IMR-90 (cell line): ENCODE data around the gene CROCC2. TPM values are rescaled to one million over a fixed set of nuclear protein-coding genes. Genes with fewer than 3 reads are reported as not detected.

Experiments
- ATAC-seq: fragments of 200-7000 bp; cut with Tn5 transposase; 2 replicates; pipeline ENCODE4 v1.9.1; 2020; ENCODE audit warnings: low read depth, mild to moderate bottlenecking, moderate library complexity
- BruUV-seq: library from RNA; stranded (reverse); fragments of 400-500 nt; replicated peaks from 2 replicates; lab custom pipeline; 2021; lab: Mats Ljungman, UMichigan
- CTCF ChIA-PET: fragments of 300-600 bp; formaldehyde crosslinking; extraction: SDS; loops from one replicate; lab custom pipeline; 2021; ENCODE audit warnings: antibody characterized with exemption; lab: Yijun Ruan, JAX
- POLR2A ChIA-PET: fragments of 300-600 bp; sonication (Branson Sonifier 250); formaldehyde crosslinking; loops from one replicate; lab custom pipeline; 2022; ENCODE audit warnings: antibody characterized with exemption; ENCODE audit not compliant: unreplicated experiment; lab: Charles Lee
- DNase-seq: peaks from one replicate; pipeline ENCODE4 v3.0.0; 2013
- H2AFZ ChIP-seq: replicated peaks from 2 replicates; pipeline ENCODE3; 2013; ENCODE audit warnings: low read length, mild to moderate bottlenecking; ENCODE audit not compliant: poor library complexity
- H2AK5ac ChIP-seq: 2 replicates; pipeline ENCODE4 v1.6.1; 2013; ENCODE audit warnings: low read depth, low read length, inconsistent platforms
- H2AK9ac ChIP-seq: replicated peaks from 2 replicates; pipeline ENCODE3; 2013; ENCODE audit warnings: mild to moderate bottlenecking, low read depth, low read length, moderate library complexity; ENCODE audit not compliant: poor library complexity
- H2BK120ac ChIP-seq: 2 replicates; pipeline ENCODE4 v1.6.1; 2013; ENCODE audit warnings: low read depth, low read length, inconsistent platforms
- H2BK15ac ChIP-seq: 3 replicates; pipeline ENCODE4 v1.6.1; 2013; ENCODE audit warnings: low read depth, low read length, inconsistent platforms
- H2BK20ac ChIP-seq: 2 replicates; pipeline ENCODE4 v1.6.1; 2013; ENCODE audit warnings: low read depth, mild to moderate bottlenecking, inconsistent platforms, low read length, moderate library complexity
- H2BK5ac ChIP-seq: 2 replicates; pipeline ENCODE4 v1.6.1; 2013; ENCODE audit warnings: mild to moderate bottlenecking, low read depth, low read length, inconsistent platforms; ENCODE audit not compliant: poor library complexity, severe bottlenecking
- H3K14ac ChIP-seq: replicated peaks from 2 replicates; pipeline ENCODE4 v1.6.1; 2013; ENCODE audit warnings: low read depth, low read length, inconsistent platforms
- H3K18ac ChIP-seq: 2 replicates; pipeline ENCODE4 v1.6.1; 2013; ENCODE audit warnings: low read depth, low read length, control low read depth
- H3K23ac ChIP-seq: 2 replicates; pipeline ENCODE4 v1.6.1; 2013; ENCODE audit warnings: low read depth, low read length, inconsistent platforms
- H3K27ac ChIP-seq: 2 replicates; pipeline ENCODE4 v1.5.1; 2013; ENCODE audit warnings: mild to moderate bottlenecking, control low read depth, low read length; ENCODE audit not compliant: insufficient read depth
- H3K27me3 ChIP-seq: 2 replicates; pipeline ENCODE4 v1.6.1; 2013; ENCODE audit warnings: low read length; ENCODE audit not compliant: control insufficient read depth, insufficient read depth
- H3K36me3 ChIP-seq: 2 replicates; pipeline ENCODE4 v1.6.1; 2013; ENCODE audit warnings: low read length, mixed read lengths; ENCODE audit not compliant: control insufficient read depth, insufficient read depth
- H3K4ac ChIP-seq: 2 replicates; pipeline ENCODE4 v1.6.1; 2013; ENCODE audit warnings: low read depth, low read length, inconsistent platforms
- H3K4me1 ChIP-seq: 2 replicates; pipeline ENCODE4 v1.6.1; 2013; ENCODE audit warnings: low read length, mixed read lengths; ENCODE audit not compliant: control insufficient read depth, insufficient read depth
- H3K4me2 ChIP-seq: 2 replicates; pipeline ENCODE4 v1.6.1; 2013; ENCODE audit warnings: low read depth, mild to moderate bottlenecking, control low read depth, low read length, moderate library complexity
- H3K4me3 ChIP-seq: 2 replicates; pipeline ENCODE4 v1.5.1; 2013; ENCODE audit warnings: low read depth, mild to moderate bottlenecking, control low read depth, low read length, moderate library complexity; ENCODE audit not compliant: insufficient read depth
- H3K56ac ChIP-seq: 2 replicates; pipeline ENCODE4 v1.6.1; 2013; ENCODE audit warnings: low read length, inconsistent platforms; ENCODE audit not compliant: insufficient read depth; ENCODE audit errors: extremely low read depth
- H3K79me1 ChIP-seq, 2 experiments: 2 replicates each; pipeline ENCODE4 v1.6.1; 2013; ENCODE audit warnings: low read length in 2 of 2, inconsistent platforms in 1 of 2, low read depth in 1 of 2
- H3K9ac ChIP-seq: 2 replicates; pipeline ENCODE4 v1.6.1; 2013; ENCODE audit warnings: low read depth, low read length, control low read depth
- H3K9me1 ChIP-seq: 2 replicates; pipeline ENCODE4 v1.6.1; 2013; ENCODE audit warnings: low read length, inconsistent platforms; ENCODE audit not compliant: insufficient read depth
- H3K9me3 ChIP-seq: 2 replicates; pipeline ENCODE4 v1.6.1; 2013; ENCODE audit warnings: low read length; ENCODE audit not compliant: control insufficient read depth, insufficient read depth
- H4K20me1 ChIP-seq: 2 replicates; pipeline ENCODE4 v1.6.1; 2013; ENCODE audit warnings: low read length, inconsistent platforms; ENCODE audit not compliant: insufficient read depth
- H4K5ac ChIP-seq: 2 replicates; pipeline ENCODE4 v1.6.1; 2013; ENCODE audit warnings: mild to moderate bottlenecking, low read depth, low read length, control low read depth
- H4K8ac ChIP-seq, 2 experiments: 2 replicates each; pipeline ENCODE4 v1.6.1; 2013; ENCODE audit warnings: low read depth in 2 of 2, low read length in 2 of 2, control low read depth in 1 of 2, inconsistent platforms in 1 of 2
- H4K91ac ChIP-seq: 2 replicates; pipeline ENCODE4 v1.6.1; 2013; ENCODE audit warnings: low read depth, low read length, inconsistent platforms; ENCODE audit not compliant: insufficient read depth
- BHLHE40 ChIP-seq: fragments of 150-350 bp; IDR thresholded peaks from 2 replicates; pipeline ENCODE4 v1.6.1; 2016; ENCODE audit warnings: mild to moderate bottlenecking, low read depth, low read length
- ELK1 ChIP-seq: fragments of 150-350 bp; IDR thresholded peaks from 2 replicates; pipeline ENCODE4 v1.6.1; 2016; ENCODE audit warnings: low read depth, mild to moderate bottlenecking, low read length, moderate library complexity, borderline replicate concordance
- MAFK ChIP-seq: IDR thresholded peaks from 2 replicates; pipeline ENCODE4 v1.6.1; 2012; ENCODE audit warnings: low read depth, low read length, improper control_type of control experiment
- MAZ ChIP-seq: IDR thresholded peaks from 2 replicates; pipeline ENCODE4 v1.6.1; 2012; ENCODE audit warnings: low read depth, mild to moderate bottlenecking, low read length, improper control_type of control experiment, moderate library complexity, borderline replicate concordance
- MXI1 ChIP-seq: IDR thresholded peaks from 2 replicates; pipeline ENCODE4 v1.6.1; 2012; ENCODE audit warnings: low read depth, mild to moderate bottlenecking, low read length, moderate library complexity, borderline replicate concordance
- NFE2L2 ChIP-seq: fragments of 150-350 bp; IDR thresholded peaks from 2 replicates; pipeline ENCODE4 v1.6.1; 2016; ENCODE audit warnings: low read depth, mild to moderate bottlenecking, low read length
- POLR2A ChIP-seq: IDR thresholded peaks from 2 replicates; pipeline ENCODE4 v1.6.1; 2012; ENCODE audit warnings: mild to moderate bottlenecking, low read depth, low read length
- RAD21 ChIP-seq: IDR thresholded peaks from 2 replicates; pipeline ENCODE4 v1.6.1; 2012; ENCODE audit warnings: low read length, improper control_type of control experiment
- RCOR1 ChIP-seq: IDR thresholded peaks from 2 replicates; pipeline ENCODE4 v1.6.1; 2012; ENCODE audit warnings: mild to moderate bottlenecking, low read length, improper control_type of control experiment; ENCODE audit not compliant: insufficient replicate concordance
- RFX5 ChIP-seq: IDR thresholded peaks from 2 replicates; pipeline ENCODE4 v1.8.0; 2012; ENCODE audit warnings: low read depth, mild to moderate bottlenecking, low read length, moderate library complexity
- SMC3 ChIP-seq: fragments of 150-350 bp; IDR thresholded peaks from 2 replicates; pipeline ENCODE4 v1.6.1; 2016; ENCODE audit warnings: low read depth, mild to moderate bottlenecking, antibody characterized with exemption, low read length, moderate library complexity
- WGBS, 2 experiments: methylation state at CpG; one replicate each; pipeline versions ENCODE4 v1.1.5 to v1.1.7; 2013; ENCODE audit warnings: missing lambda C conversion rate in 2 of 2; ENCODE audit not compliant: insufficient read length in 1 of 2; ENCODE audit errors: extremely low coverage in 2 of 2; 5-methylcytosine and 5-hydroxymethylcytosine counted together
- dilution Hi-C: fragments of 300-500 bp; cut with HindIII; formaldehyde crosslinking; loops from one replicate; pipeline ENCODE4 v1.14.3; 2018; ENCODE audit warnings: low sequenced_read_pairs; ENCODE audit not compliant: unreplicated experiment
- in situ Hi-C: fragments of 300-500 bp; cut with MboI; formaldehyde crosslinking; loops from 3 replicates; pipeline ENCODE4 v1.14.3; 2019; ENCODE audit warnings: low sequenced_read_pairs, inconsistent platforms, mixed read lengths
- intact Hi-C: fragments of 100-400 bp; cut with micrococcal nuclease; formaldehyde crosslinking; loops from 2 replicates; pipeline ENCODE4 v1.10.0; 2022
- polyA plus RNA-seq, 3 experiments: library from polyadenylated mRNA; depleted of rRNA; stranded (reverse); fragments of >200 nt; gene quantifications; 2 replicates each; pipeline ENCODE4 v1.2.3, GENCODE V29; 2012; ENCODE audit warnings: low replicate concordance in 1 of 3
- total RNA-seq: library from RNA; depleted of rRNA; stranded (reverse); fragments of >200 nt; gene quantifications from 2 replicates; pipeline ENCODE4 v1.2.3, GENCODE V29; 2012
- TF ChIP-seq, protein P1 (sequence below): conservative IDR thresholded peaks from 2 replicates; pipeline ENCODE4 v1.5.1; 2012; ENCODE audit warnings: mild to moderate bottlenecking, low read depth, low read length, improper control_type of control experiment

The CROCC2 gene
- total and polyA plus RNA-seq, 2 of the 4 experiments (the other 2 are of a cell fraction) = not detected

GRCh38 chr2:240896871-240897692 lies 9.1 kb upstream of the CROCC2 start:
- H3K23ac ChIP-seq = no peak overlapping the region
- no peak for ATAC-seq
- BruUV-seq = no TSS peak
- ChIA-PET POLR2A (no interaction called here), CTCF (no interaction called here)
- H2BK20ac ChIP-seq = no peak overlapping the region
- H4K20me1 ChIP-seq = no peaks in the 10 kb centered on the region
- H2BK15ac ChIP-seq = no peak overlapping the region
- H2AK5ac ChIP-seq = no peak overlapping the region
- H3K18ac ChIP-seq = no peak overlapping the region
- dilution Hi-C loops = no loop called here
- no peak overlapping the region for H4K5ac ChIP-seq
- H3K56ac ChIP-seq = no peak overlapping the region
- no peaks in the 10 kb centered on the region for H3K9me1 ChIP-seq
- H2BK120ac ChIP-seq = no peak overlapping the region
- 43% methylated on average over 11 of the region's 23 CpGs; no CpG with 5 or more reads in 1 of the 2 experiments for WGBS, 2 experiments
- no peaks in the 10 kb centered on the region; the same call in 1 of the 2 replicates for H3K4me1 ChIP-seq
- no peak overlapping the region for H2AFZ ChIP-seq
- no peaks in the 10 kb centered on the region for H3K79me1 ChIP-seq
- no peak overlapping the region for H3K14ac ChIP-seq
- no peak for DNase-seq
- no peaks in the 10 kb centered on the region for H3K36me3 ChIP-seq
- H2AK9ac ChIP-seq = no peak overlapping the region
- H2BK5ac ChIP-seq = no peak overlapping the region
- no peak for TF ChIP-seq RAD21
- TF ChIP-seq MAZ = no peak
- TF ChIP-seq, protein P1, sequence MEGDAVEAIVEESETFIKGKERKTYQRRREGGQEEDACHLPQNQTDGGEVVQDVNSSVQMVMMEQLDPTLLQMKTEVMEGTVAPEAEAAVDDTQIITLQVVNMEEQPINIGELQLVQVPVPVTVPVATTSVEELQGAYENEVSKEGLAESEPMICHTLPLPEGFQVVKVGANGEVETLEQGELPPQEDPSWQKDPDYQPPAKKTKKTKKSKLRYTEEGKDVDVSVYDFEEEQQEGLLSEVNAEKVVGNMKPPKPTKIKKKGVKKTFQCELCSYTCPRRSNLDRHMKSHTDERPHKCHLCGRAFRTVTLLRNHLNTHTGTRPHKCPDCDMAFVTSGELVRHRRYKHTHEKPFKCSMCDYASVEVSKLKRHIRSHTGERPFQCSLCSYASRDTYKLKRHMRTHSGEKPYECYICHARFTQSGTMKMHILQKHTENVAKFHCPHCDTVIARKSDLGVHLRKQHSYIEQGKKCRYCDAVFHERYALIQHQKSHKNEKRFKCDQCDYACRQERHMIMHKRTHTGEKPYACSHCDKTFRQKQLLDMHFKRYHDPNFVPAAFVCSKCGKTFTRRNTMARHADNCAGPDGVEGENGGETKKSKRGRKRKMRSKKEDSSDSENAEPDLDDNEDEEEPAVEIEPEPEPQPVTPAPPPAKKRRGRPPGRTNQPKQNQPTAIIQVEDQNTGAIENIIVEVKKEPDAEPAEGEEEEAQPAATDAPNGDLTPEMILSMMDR = no peak
- no peak for TF ChIP-seq MAFK
- no peak for TF ChIP-seq BHLHE40
- no peak for TF ChIP-seq POLR2A
- TF ChIP-seq MXI1 = no peak
- no peak for TF ChIP-seq NFE2L2
- no peak for TF ChIP-seq ELK1
- no peak for TF ChIP-seq RFX5
- TF ChIP-seq RCOR1 = no peak
- TF ChIP-seq SMC3 = no peak
- H3K4ac ChIP-seq = no peak overlapping the region
- H3K9me3 ChIP-seq = no peaks in the 10 kb centered on the region
- H3K27me3 ChIP-seq = peaks cover 6% of the 10 kb centered on the region; the same call in 1 of the 2 replicates
- no peak overlapping the region for H4K8ac ChIP-seq
- intact Hi-C loops = no loop called here
- H3K9ac ChIP-seq = no peak overlapping the region
- in situ Hi-C loops = no loop called here
- no peak overlapping the region for H3K27ac ChIP-seq
- no peak overlapping the region for H3K4me2 ChIP-seq
- no peak overlapping the region for H4K91ac ChIP-seq
- no peak overlapping the region for H3K4me3 ChIP-seq
